Panc1 (cell line): ENCODE results near the gene NFATC2.

Experiments
- CTCF ChIP-seq: fragments of 450-650 bp; IDR thresholded peaks from 2 replicates; pipeline ENCODE4 v1.5.1; 2017; ENCODE audit warnings: mild to moderate bottlenecking
- POLR2AphosphoS5 ChIP-seq: IDR thresholded peaks from 2 replicates; pipeline ENCODE4 v1.6.1; 2012; ENCODE audit warnings: mild to moderate bottlenecking, low read depth, low read length, moderate library complexity

- no peak for TF ChIP-seq POLR2AphosphoS5
- no peak for TF ChIP-seq CTCF
These were observed 142.2 kb downstream of the NFATC2 start for GRCh38 chr20:51400051-51400926.
